Peyer's patch (tissue), 4 donors: ENCODE results near the gene MPPED1.

Source experiments
- CTCF ChIP-seq, 6 experiments: fragments of 450-650 bp in 4 of 6; fragments of 200-600 bp in 2 of 6; sonication (generic) in 1 of 6; IDR thresholded peaks; one replicate each; pipeline ENCODE4 v1.5.1; 2017 to 2019; ENCODE audit warnings: antibody characterized with exemption in 6 of 6, mild to moderate bottlenecking in 3 of 6, moderate library complexity in 1 of 6
- POLR2A ChIP-seq, 2 donors: fragments of 450-650 bp; IDR thresholded peaks; one replicate each; pipeline ENCODE4 v1.5.1; 2017; ENCODE audit warnings: antibody characterized with exemption in 2 of 2, mild to moderate bottlenecking in 2 of 2, moderate library complexity in 2 of 2

DNA sequence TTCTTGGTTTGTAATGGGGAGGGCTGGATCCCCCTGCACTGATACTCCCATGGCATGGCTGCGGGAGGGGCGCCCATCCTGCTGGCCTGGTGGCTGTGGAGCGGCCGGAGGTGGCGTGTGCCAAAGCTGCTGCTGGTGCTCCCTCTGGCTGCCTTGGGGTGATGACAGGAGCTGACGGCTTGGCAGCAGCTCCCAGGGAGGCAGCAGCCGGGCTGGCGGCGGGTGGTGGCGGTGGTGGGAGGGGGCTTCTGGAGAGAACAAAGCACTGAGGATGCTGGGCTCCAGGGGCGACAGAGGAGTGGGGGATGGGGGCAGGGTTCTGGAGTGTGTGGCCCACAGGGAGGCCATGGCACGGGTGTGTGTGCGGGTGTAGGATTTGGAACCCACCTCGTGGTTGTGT lies 11.4 kb upstream of the MPPED1 start:
- TF ChIP-seq CTCF (IDR thresholded peaks at IDR 0.05), result no peak
- TF ChIP-seq POLR2A (IDR thresholded peaks at IDR 0.05), result no peak
